ENCODE measurements around the gene RAB31. TPM values are rescaled to one million over a fixed set of nuclear protein-coding genes. Genes with fewer than 3 reads are reported as not detected.

Gene RAB31
- polyA plus RNA-seq, 1 donor (not counting 4 experiments of a cell fraction or from before 2014, with no cell fraction given) = 47.0 TPM

DNA sequence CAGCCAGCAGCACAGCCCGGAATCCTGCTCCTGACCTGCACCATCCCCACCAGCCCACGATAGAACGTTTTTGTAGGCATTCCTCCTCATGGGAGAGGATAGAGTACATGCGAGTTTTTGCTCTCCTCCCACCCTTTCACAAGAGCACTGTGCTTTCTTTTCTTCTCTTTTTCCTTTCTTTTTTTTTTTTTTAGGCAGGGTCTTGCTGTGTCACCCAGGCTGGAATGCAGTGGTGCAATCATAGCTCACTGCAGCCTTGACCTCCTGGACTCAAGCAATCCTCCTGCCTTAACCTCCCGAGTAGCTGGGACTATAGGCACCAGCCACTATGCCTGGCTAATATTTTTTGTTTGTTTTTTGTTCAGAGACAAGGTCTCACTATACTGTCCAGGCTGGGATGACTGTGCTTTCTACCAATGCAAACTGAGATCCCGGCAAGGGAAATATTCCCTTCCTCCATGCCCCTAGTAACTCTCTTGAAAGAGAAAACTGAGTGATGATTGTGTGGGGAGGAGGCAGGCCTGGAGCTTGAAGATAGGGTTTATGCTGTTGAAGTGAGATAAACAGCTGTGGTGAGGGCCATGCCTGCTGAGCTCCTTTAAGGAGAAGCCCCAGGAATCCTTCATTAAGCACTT is 95.1 kb downstream of the RAB31 start:
- H3K9me1 ChIP-seq (ENCODE audit: control insufficient read depth, extremely low read depth, insufficient read depth, low read length) = no peaks in the 10 kb centered on the region
- no peaks in the 10 kb centered on the region for H3K27me3 ChIP-seq (ENCODE audit: control insufficient read depth, extremely low read depth, insufficient read depth, low read length)
- peaks cover 4% of the 10 kb centered on the region in 2 experiments for H3K36me3 ChIP-seq (ENCODE audit: control insufficient read depth in 2 of 2, extremely low read depth in 1 of 2, insufficient read depth in 2 of 2, low read length in 2 of 2)
- H3K79me2 ChIP-seq (ENCODE audit: control insufficient read depth, insufficient read depth, low read length) = no peaks in the 10 kb centered on the region
- H3K4me2 ChIP-seq (ENCODE audit: control insufficient read depth, extremely low read depth, insufficient read depth, low read depth, low read length) = no peak overlapping the region
- no peak overlapping the region for H3K27ac ChIP-seq (ENCODE audit: control insufficient read depth, insufficient read depth, low read length)
- FAIRE-seq (no peak), DNase-seq (ENCODE audit: low read depth, low spot score) (no peak)
- H3K4me3 ChIP-seq (ENCODE audit: control insufficient read depth in 2 of 3, extremely low read depth in 1 of 3, insufficient read depth in 2 of 3, low read depth in 1 of 3, low read length in 3 of 3) = no peak overlapping the region
- H3K9ac ChIP-seq (ENCODE audit: control insufficient read depth, extremely low read depth, insufficient read depth, low read length) = no peak overlapping the region
- no peaks in the 10 kb centered on the region for H3K9me3 ChIP-seq (ENCODE audit: control insufficient read depth, low read depth, low read length)
- TF ChIP-seq, protein P1, sequence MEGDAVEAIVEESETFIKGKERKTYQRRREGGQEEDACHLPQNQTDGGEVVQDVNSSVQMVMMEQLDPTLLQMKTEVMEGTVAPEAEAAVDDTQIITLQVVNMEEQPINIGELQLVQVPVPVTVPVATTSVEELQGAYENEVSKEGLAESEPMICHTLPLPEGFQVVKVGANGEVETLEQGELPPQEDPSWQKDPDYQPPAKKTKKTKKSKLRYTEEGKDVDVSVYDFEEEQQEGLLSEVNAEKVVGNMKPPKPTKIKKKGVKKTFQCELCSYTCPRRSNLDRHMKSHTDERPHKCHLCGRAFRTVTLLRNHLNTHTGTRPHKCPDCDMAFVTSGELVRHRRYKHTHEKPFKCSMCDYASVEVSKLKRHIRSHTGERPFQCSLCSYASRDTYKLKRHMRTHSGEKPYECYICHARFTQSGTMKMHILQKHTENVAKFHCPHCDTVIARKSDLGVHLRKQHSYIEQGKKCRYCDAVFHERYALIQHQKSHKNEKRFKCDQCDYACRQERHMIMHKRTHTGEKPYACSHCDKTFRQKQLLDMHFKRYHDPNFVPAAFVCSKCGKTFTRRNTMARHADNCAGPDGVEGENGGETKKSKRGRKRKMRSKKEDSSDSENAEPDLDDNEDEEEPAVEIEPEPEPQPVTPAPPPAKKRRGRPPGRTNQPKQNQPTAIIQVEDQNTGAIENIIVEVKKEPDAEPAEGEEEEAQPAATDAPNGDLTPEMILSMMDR (optimal IDR thresholded peaks at IDR 0.05 in 1 of 3, IDR thresholded peaks at IDR 0.05 in 1 of 3, conservative IDR thresholded peaks at IDR 0.05 in 1 of 3; ENCODE audit: extremely low read depth in 1 of 3, insufficient read depth in 2 of 3, low read length in 3 of 3) = no peak
- no peak for TF ChIP-seq EZH2 (IDR thresholded peaks at IDR 0.05; ENCODE audit: low read length)
- H4K20me1 ChIP-seq (ENCODE audit: control insufficient read depth, extremely low read depth, insufficient read depth, low read length) = no peaks in the 10 kb centered on the region
- dilution Hi-C loops (cut with MboI; ENCODE audit: extremely low pct_ligation_motif_present, low sequenced_read_pairs) = no loop called here
- H2AFZ ChIP-seq (ENCODE audit: control insufficient read depth, low read length) = no peak overlapping the region
- peaks cover 6% of the 10 kb centered on the region for H3K4me1 ChIP-seq (ENCODE audit: control insufficient read depth, extremely low read depth, insufficient read depth, low read length)

DNA sequence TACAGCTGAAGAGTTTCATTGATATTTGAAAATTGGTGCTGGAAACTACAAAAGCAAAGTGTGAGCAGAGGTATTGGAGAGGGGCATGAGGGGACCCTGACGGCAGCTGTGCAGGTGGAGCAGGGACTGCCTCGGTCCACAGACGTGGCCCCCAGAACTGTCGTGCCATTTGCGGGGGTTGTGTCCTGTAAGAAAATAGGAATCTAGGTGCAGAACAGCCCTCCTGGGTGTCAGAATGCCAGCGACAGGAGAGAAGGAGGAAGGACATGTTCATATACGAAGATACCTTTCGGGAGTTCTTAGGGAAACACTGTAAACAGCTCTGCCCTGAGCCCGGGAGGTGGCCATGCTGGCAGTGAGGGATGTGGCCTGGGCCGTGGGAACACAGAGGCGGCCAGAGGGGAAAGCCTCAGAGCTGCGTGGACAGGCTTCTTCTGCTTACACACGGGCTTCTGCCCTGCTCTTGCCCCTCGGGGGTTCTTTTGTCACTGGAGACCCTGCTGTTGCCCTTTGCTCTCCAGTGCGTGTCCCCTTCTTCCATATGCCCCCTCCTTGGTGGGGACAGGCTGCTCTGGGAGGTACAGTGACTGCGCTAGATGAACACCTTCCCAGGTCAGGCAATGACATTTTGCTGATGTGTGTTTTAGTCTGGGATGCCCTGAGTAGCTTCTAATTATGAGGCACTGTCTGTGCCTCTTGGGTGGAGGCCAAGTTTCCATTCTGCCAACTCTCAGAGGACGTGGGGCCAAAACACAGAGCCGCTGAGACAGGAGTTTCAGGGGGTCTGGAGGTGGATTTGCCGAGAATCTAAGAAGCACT is 95.8 kb downstream of the RAB31 start:
- H3K4me1 ChIP-seq (ENCODE audit: control insufficient read depth, extremely low read depth, insufficient read depth, low read length) = peaks cover 13% of the 10 kb centered on the region
- no peak for TF ChIP-seq EZH2 (IDR thresholded peaks at IDR 0.05; ENCODE audit: low read length)
- TF ChIP-seq, protein P1 (optimal IDR thresholded peaks at IDR 0.05 in 1 of 3, IDR thresholded peaks at IDR 0.05 in 1 of 3, conservative IDR thresholded peaks at IDR 0.05 in 1 of 3; ENCODE audit: extremely low read depth in 1 of 3, insufficient read depth in 2 of 3, low read length in 3 of 3) = no peak
- H3K9ac ChIP-seq (ENCODE audit: control insufficient read depth, extremely low read depth, insufficient read depth, low read length) = no peak overlapping the region
- no peaks in the 10 kb centered on the region for H4K20me1 ChIP-seq (ENCODE audit: control insufficient read depth, extremely low read depth, insufficient read depth, low read length)
- dilution Hi-C loops (cut with MboI; ENCODE audit: extremely low pct_ligation_motif_present, low sequenced_read_pairs) = no loop called here
- H2AFZ ChIP-seq (ENCODE audit: control insufficient read depth, low read length) = no peak overlapping the region
- peak overlapping the region; percentile 34 for H3K4me2 ChIP-seq (ENCODE audit: control insufficient read depth, extremely low read depth, insufficient read depth, low read depth, low read length)
- H3K27me3 ChIP-seq (ENCODE audit: control insufficient read depth, extremely low read depth, insufficient read depth, low read length) = no peaks in the 10 kb centered on the region
- H3K9me1 ChIP-seq (ENCODE audit: control insufficient read depth, extremely low read depth, insufficient read depth, low read length) = no peaks in the 10 kb centered on the region
- H3K27ac ChIP-seq (ENCODE audit: control insufficient read depth, insufficient read depth, low read length) = no peak overlapping the region
- no peak overlapping the region for H3K4me3 ChIP-seq (ENCODE audit: control insufficient read depth in 2 of 3, extremely low read depth in 1 of 3, insufficient read depth in 2 of 3, low read depth in 1 of 3, low read length in 3 of 3)
- peaks cover 4% of the 10 kb centered on the region in 2 experiments for H3K36me3 ChIP-seq (ENCODE audit: control insufficient read depth in 2 of 2, extremely low read depth in 1 of 2, insufficient read depth in 2 of 2, low read length in 2 of 2)
- no peaks in the 10 kb centered on the region for H3K9me3 ChIP-seq (ENCODE audit: control insufficient read depth, low read depth, low read length)
- FAIRE-seq (no peak), DNase-seq (ENCODE audit: low read depth, low spot score) (no peak)
- no peaks in the 10 kb centered on the region for H3K79me2 ChIP-seq (ENCODE audit: control insufficient read depth, insufficient read depth, low read length)

All from keratinocyte (primary cell).